ENCODE data around the gene SARDH. TPM values are rescaled to one million over a fixed set of nuclear protein-coding genes. Genes with fewer than 3 reads are reported as not detected.

Gene SARDH
- total RNA-seq, 2 experiments from 2014 or later, result 17.7 to 18.5 TPM

DNA sequence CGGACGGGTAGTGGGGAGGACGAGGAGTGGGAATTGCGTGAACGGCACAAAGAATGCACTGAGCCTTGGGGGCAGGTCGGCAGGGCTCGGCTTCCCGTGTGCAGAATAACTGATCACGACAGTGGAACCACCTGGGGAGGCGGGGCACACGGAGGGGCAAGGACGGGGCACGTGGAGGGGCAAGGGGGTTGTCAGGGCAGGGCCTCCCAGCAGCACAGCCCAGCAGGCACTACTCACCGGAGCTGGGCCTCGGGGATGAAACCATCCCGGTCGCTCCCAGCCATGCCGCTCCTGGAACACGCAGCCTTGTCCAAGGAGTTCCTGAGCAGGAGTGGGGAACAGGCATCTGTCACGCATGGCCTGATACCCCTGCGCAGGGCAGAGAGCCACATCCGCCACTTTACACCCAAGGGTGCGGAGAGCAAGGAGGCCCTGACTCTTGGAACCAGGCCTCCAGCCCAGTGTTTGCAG lies 33.4 kb downstream of the SARDH start:
- peaks cover 85% of the 10 kb centered on the region for H3K4me1 ChIP-seq (ENCODE audit: insufficient read depth, low read length)
- H3K4me3 ChIP-seq (ENCODE audit: low read length), result no peak overlapping the region
- peaks cover 0 to 6% of the 10 kb centered on the region in 2 experiments for H3K9me3 ChIP-seq (ENCODE audit: control insufficient read depth in 1 of 2, insufficient read depth in 1 of 2, low read length in 2 of 2)
- Mint-ChIP-seq H3K9me3 (no peaks in the 10 kb centered on the region), H3K27me3 (no peaks in the 10 kb centered on the region), H3K4me3 (peak overlapping the region; percentile 15), H3K36me3 (ENCODE audit: low read depth) (no peaks in the 10 kb centered on the region), H3K27ac (peak overlapping the region; percentile 98), H3K4me1 (ENCODE audit: low read depth) (peaks cover 76% of the 10 kb centered on the region)
- H3K27ac ChIP-seq (ENCODE audit: low read depth in 1 of 2, low read length in 2 of 2), result no peak overlapping the region
- H3K36me3 ChIP-seq (ENCODE audit: insufficient read depth, low read length), result no peaks in the 10 kb centered on the region
- no peak for ATAC-seq (ENCODE audit: poor library complexity)
- peak in 4 of 14 experiments; percentile 2 to 32 (median 13) for DNase-seq
- ChIA-PET POLR2A (interaction anchor here (4.8 to 5.4 kb wide), 2 partner anchors 20 to 28 kb away, joined by 80 to 104 read pairs; no protein-coding TSS in a partner anchor), CTCF (no interaction called here)
- intact Hi-C loops (cut with DNase I, micrococcal nuclease), result loop anchor here in 1 of 2 experiments (5.0 kb wide), 1 partner anchor 92 kb away; no protein-coding TSS in a partner anchor
- TF ChIP-seq, protein P1, sequence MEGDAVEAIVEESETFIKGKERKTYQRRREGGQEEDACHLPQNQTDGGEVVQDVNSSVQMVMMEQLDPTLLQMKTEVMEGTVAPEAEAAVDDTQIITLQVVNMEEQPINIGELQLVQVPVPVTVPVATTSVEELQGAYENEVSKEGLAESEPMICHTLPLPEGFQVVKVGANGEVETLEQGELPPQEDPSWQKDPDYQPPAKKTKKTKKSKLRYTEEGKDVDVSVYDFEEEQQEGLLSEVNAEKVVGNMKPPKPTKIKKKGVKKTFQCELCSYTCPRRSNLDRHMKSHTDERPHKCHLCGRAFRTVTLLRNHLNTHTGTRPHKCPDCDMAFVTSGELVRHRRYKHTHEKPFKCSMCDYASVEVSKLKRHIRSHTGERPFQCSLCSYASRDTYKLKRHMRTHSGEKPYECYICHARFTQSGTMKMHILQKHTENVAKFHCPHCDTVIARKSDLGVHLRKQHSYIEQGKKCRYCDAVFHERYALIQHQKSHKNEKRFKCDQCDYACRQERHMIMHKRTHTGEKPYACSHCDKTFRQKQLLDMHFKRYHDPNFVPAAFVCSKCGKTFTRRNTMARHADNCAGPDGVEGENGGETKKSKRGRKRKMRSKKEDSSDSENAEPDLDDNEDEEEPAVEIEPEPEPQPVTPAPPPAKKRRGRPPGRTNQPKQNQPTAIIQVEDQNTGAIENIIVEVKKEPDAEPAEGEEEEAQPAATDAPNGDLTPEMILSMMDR (IDR thresholded peaks at IDR 0.05), result no peak
- no peaks in the 10 kb centered on the region for H3K27me3 ChIP-seq (ENCODE audit: control insufficient read depth in 1 of 2, insufficient read depth in 2 of 2, low read length in 2 of 2)

- peak overlapping the region; percentile 67 for H3K4me3 Mint-ChIP-seq
- Histone ChIP-seq H3K27ac (ENCODE audit: low read depth in 1 of 2, low read length in 2 of 2) (peak overlapping the region in 1 of 2 donors; percentile 94), H3K4me3 (ENCODE audit: low read length) (peak overlapping the region; percentile 67), H3K27me3 (ENCODE audit: control insufficient read depth in 1 of 2, insufficient read depth in 2 of 2, low read length in 2 of 2) (no peaks in the 10 kb centered on the region), H3K36me3 (ENCODE audit: insufficient read depth, low read length) (no peaks in the 10 kb centered on the region), H3K9me3 (ENCODE audit: control insufficient read depth in 1 of 2, insufficient read depth in 1 of 2, low read length in 2 of 2) (peaks cover 0 to 6% of the 10 kb centered on the region in 2 experiments), H3K4me1 (ENCODE audit: insufficient read depth, low read length) (peaks cover 81% of the 10 kb centered on the region)
- H3K27me3 Mint-ChIP-seq, result no peaks in the 10 kb centered on the region
- TF ChIP-seq, protein P1 (IDR thresholded peaks at IDR 0.05), result no peak
- intact Hi-C loops (cut with DNase I, micrococcal nuclease), result no loop called here
- ATAC-seq (ENCODE audit: poor library complexity), result peak; percentile 14
- ChIA-PET CTCF (interaction anchor here (3.9 kb wide), 1 partner anchor 20 kb away, joined by 20 read pairs; no protein-coding TSS in a partner anchor), POLR2A (interaction anchor here (1.7 to 5.4 kb wide), 8 partner anchors 11 to 194 kb away, joined by 6 to 104 read pairs (median 22); no protein-coding TSS in a partner anchor)
- H3K9me3 Mint-ChIP-seq, result no peaks in the 10 kb centered on the region
- peak overlapping the region; percentile 98 for H3K27ac Mint-ChIP-seq
- H3K36me3 Mint-ChIP-seq (ENCODE audit: low read depth), result peaks cover under 1% of the 10 kb centered on the region
- DNase-seq, result peak in 10 of 14 experiments; percentile 14 to 69 (median 46)
- peaks cover 76% of the 10 kb centered on the region for H3K4me1 Mint-ChIP-seq (ENCODE audit: low read depth)
Observed at GRCh38 chr9:133703591-133704399, 34.4 kb downstream of the SARDH start.

GRCh38 chr9:133702798-133703590 lies 35.2 kb downstream of the SARDH start:
- H3K27ac ChIP-seq (ENCODE audit: low read depth in 1 of 2, low read length in 2 of 2), result peak overlapping the region; percentile 66 to 94
- TF ChIP-seq, protein P1 (IDR thresholded peaks at IDR 0.05), result no peak
- peak overlapping the region; percentile 90 for H3K4me3 Mint-ChIP-seq

More at GRCh38 chr9:133702798-133703590, 35.2 kb downstream of the SARDH start:
- H3K27me3 Mint-ChIP-seq, result no peaks in the 10 kb centered on the region
- H3K27ac Mint-ChIP-seq, result peak overlapping the region; percentile 98
- H3K4me3 ChIP-seq (ENCODE audit: low read length), result peak overlapping the region; percentile 67
- ChIA-PET POLR2A (interaction anchor here (0.6 to 5.4 kb wide), 12 partner anchors 10 to 1348 kb away, joined by 3 to 104 read pairs (median 12); partner anchors contain the start of gene SETX), CTCF (interaction anchor here (3.9 kb wide), 1 partner anchor 19 kb away, joined by 20 read pairs; no protein-coding TSS in a partner anchor)
- intact Hi-C loops (cut with DNase I, micrococcal nuclease), result loop anchor here in 1 of 2 experiments (1.0 kb wide), 2 partner anchors 26 to 46 kb away; no protein-coding TSS in a partner anchor
- H3K9me3 Mint-ChIP-seq, result no peaks in the 10 kb centered on the region
- ATAC-seq (ENCODE audit: poor library complexity), result peak; percentile 54
- peaks cover 7% of the 10 kb centered on the region for H3K36me3 Mint-ChIP-seq (ENCODE audit: low read depth)
- peaks cover 0 to 6% of the 10 kb centered on the region in 2 experiments for H3K9me3 ChIP-seq (ENCODE audit: control insufficient read depth in 1 of 2, insufficient read depth in 1 of 2, low read length in 2 of 2)
- H3K4me1 ChIP-seq (ENCODE audit: insufficient read depth, low read length), result peaks cover 76% of the 10 kb centered on the region
- DNase-seq, result peak in 9 of 14 experiments; percentile 18 to 70 (median 36)
- peaks cover 84% of the 10 kb centered on the region for H3K4me1 Mint-ChIP-seq (ENCODE audit: low read depth)
- no peaks in the 10 kb centered on the region for H3K36me3 ChIP-seq (ENCODE audit: insufficient read depth, low read length)
- no peaks in the 10 kb centered on the region for H3K27me3 ChIP-seq (ENCODE audit: control insufficient read depth in 1 of 2, insufficient read depth in 2 of 2, low read length in 2 of 2)

Data from CD4-positive, alpha-beta T cell (primary cell).